Activated T-helper 2 cell treated with anti-CD3 and anti-CD28 coated beads, Interferon-gamma antibody, Interleukin-2, Interleukin-4, amounts not matched to agents 10 μg/mL and 5 μg/mL and 100 μg/mL, durations not matched to agents 14 hours and 24 hours and 36 hours (primary cell): Measurements from ENCODE around the gene EXO5. TPM values are rescaled to one million over a fixed set of nuclear protein-coding genes. Genes with fewer than 3 reads are reported as not detected.
A peak's percentile ranks its signal among the peaks of the same experiment; 100 is the strongest.
"Not testable (repeated sequence)": the region's sequence is repeated elsewhere in the genome, so short reads cannot be mapped to it uniquely, and the experiment has no call there.

Experiments
- DNase-seq: peaks from one replicate; pipeline ENCODE4 v3.0.0; 2021; ENCODE audit warnings: low spot score
- H3K27ac Mint-ChIP-seq: one replicate; pipeline ENCODE4 v1.8.0; 2021; ENCODE audit warnings: mixed read lengths
- H3K27me3 Mint-ChIP-seq: one replicate; pipeline ENCODE4 v1.8.0; 2021; ENCODE audit warnings: low read depth, mixed read lengths
- H3K36me3 Mint-ChIP-seq: one replicate; pipeline ENCODE4 v1.8.0; 2021; ENCODE audit warnings: low read depth, mixed read lengths
- H3K4me1 Mint-ChIP-seq: one replicate; pipeline ENCODE4 v1.8.0; 2021; ENCODE audit warnings: low read depth, mixed read lengths
- H3K4me3 Mint-ChIP-seq: one replicate; pipeline ENCODE4 v1.8.0; 2021; ENCODE audit warnings: low read depth, mild to moderate bottlenecking, moderate library complexity, mixed read lengths
- H3K9me3 Mint-ChIP-seq: one replicate; pipeline ENCODE4 v1.8.0; 2021; ENCODE audit warnings: mixed read lengths
- intact Hi-C: fragments of 100-400 bp; cut with micrococcal nuclease; formaldehyde crosslinking; loops from one replicate; pipeline ENCODE4 v1.15.1; 2023
- total RNA-seq: library from RNA; stranded (reverse); gene quantifications from 2 replicates; pipeline ENCODE4 v1.2.3, GENCODE V29; 2022

EXO5 gene
- total RNA-seq, 1 donor from 2014 or later, result 13.6 TPM

- Mint-ChIP-seq H3K9me3 (peaks cover 73% of the 10 kb centered on the region), H3K27me3 (no peaks in the 10 kb centered on the region), H3K4me3 (no peak overlapping the region), H3K27ac (no peak overlapping the region), H3K4me1 (no peaks in the 10 kb centered on the region), H3K36me3 (peaks cover 32% of the 10 kb centered on the region)
- DNase-seq, result no peak
- intact Hi-C loops, result no loop called here
These were observed 10.9 kb downstream of the EXO5 start for GRCh38 chr1:40519517-40519916.

GRCh38 chr1:40530735-40531380, 22.3 kb downstream of the EXO5 start:
- DNase-seq, result no peak
- peak overlapping the region; percentile 97 for H3K4me3 Mint-ChIP-seq
- intact Hi-C loops, result loop anchor here (1.0 kb wide), 2 partner anchors 22 to 81 kb away; partner anchors contain the start of gene ZFP69B

GRCh38 chr1:40531381-40532061, 23.0 kb downstream of the EXO5 start, which contains the start of gene ZNF684:
Gene ZNF684 (plus strand): TSS chr1:40531637. CDS start chr1:40533167, 1,530 bp downstream.
- Mint-ChIP-seq H3K27ac (peak within 1 kb of the TSS; percentile 91), H3K36me3 (peaks cover 23% of the 10 kb centered on the region), H3K27me3 (no peaks in the 10 kb centered on the region), H3K9me3 (peaks cover 33% of the 10 kb centered on the region), H3K4me3 (peak within 1 kb of the TSS; percentile 97), H3K4me1 (peaks cover 20% of the 10 kb centered on the region)
- intact Hi-C loops, result loop anchor here (1.0 kb wide), 2 partner anchors 22 to 81 kb away; partner anchors contain the start of gene ZFP69B
- DNase-seq, result peak; percentile 82

More at GRCh38 chr1:40530735-40531380, 22.3 kb downstream of the EXO5 start:
- H3K27me3 Mint-ChIP-seq, result no peaks in the 10 kb centered on the region
- peaks cover 38% of the 10 kb centered on the region for H3K9me3 Mint-ChIP-seq
- H3K27ac Mint-ChIP-seq, result peak overlapping the region; percentile 91
- peaks cover 23% of the 10 kb centered on the region for H3K36me3 Mint-ChIP-seq
- H3K4me1 Mint-ChIP-seq, result peaks cover 20% of the 10 kb centered on the region

GRCh38 chr1:40532062-40532389, 23.5 kb downstream of the EXO5 start:
- Mint-ChIP-seq H3K4me3 (peak overlapping the region; percentile 97), H3K9me3 (peaks cover 33% of the 10 kb centered on the region), H3K27me3 (no peaks in the 10 kb centered on the region), H3K36me3 (peaks cover 26% of the 10 kb centered on the region), H3K27ac (peak overlapping the region; percentile 91), H3K4me1 (peaks cover 20% of the 10 kb centered on the region)
- intact Hi-C loops, result no loop called here
- DNase-seq, result no peak

GRCh38 chr1:40532844-40533424, 24.4 kb downstream of the EXO5 start:
- Mint-ChIP-seq H3K36me3 (peaks cover 31% of the 10 kb centered on the region), H3K27ac (no peak overlapping the region), H3K4me3 (peak overlapping the region; percentile 97), H3K27me3 (no peaks in the 10 kb centered on the region), H3K9me3 (peaks cover 26% of the 10 kb centered on the region), H3K4me1 (peaks cover 20% of the 10 kb centered on the region)
- DNase-seq, result no peak
- intact Hi-C loops, result no loop called here

GRCh38 chr1:40534589-40534988, 26.0 kb downstream of the EXO5 start:
- H3K27ac Mint-ChIP-seq, result no peak overlapping the region
- intact Hi-C loops, result no loop called here
- H3K4me1 Mint-ChIP-seq, result peaks cover 20% of the 10 kb centered on the region
- DNase-seq, result no peak
- no peak overlapping the region for H3K4me3 Mint-ChIP-seq
- no peaks in the 10 kb centered on the region for H3K27me3 Mint-ChIP-seq
- peaks cover 34% of the 10 kb centered on the region for H3K36me3 Mint-ChIP-seq
- peaks cover 15% of the 10 kb centered on the region for H3K9me3 Mint-ChIP-seq

GRCh38 chr1:40535732-40536131, 27.2 kb downstream of the EXO5 start:
- Mint-ChIP-seq H3K36me3 (peaks cover 45% of the 10 kb centered on the region), H3K4me3 (no peak overlapping the region), H3K9me3 (peaks cover 6% of the 10 kb centered on the region), H3K27me3 (no peaks in the 10 kb centered on the region), H3K4me1 (peaks cover 20% of the 10 kb centered on the region), H3K27ac (no peak overlapping the region)
- no peak for DNase-seq
- intact Hi-C loops, result no loop called here

- Mint-ChIP-seq H3K9me3 (peaks cover 18% of the 10 kb centered on the region), H3K4me3 (no peak overlapping the region), H3K27ac (no peak overlapping the region), H3K4me1 (no peaks in the 10 kb centered on the region), H3K36me3 (peaks cover 66% of the 10 kb centered on the region), H3K27me3 (no peaks in the 10 kb centered on the region)
- DNase-seq, result no peak
- intact Hi-C loops, result no loop called here
These were observed 30.8 kb downstream of the EXO5 start for GRCh38 chr1:40539338-40539737.

- Mint-ChIP-seq H3K9me3 (peaks cover 57% of the 10 kb centered on the region), H3K27me3 (no peaks in the 10 kb centered on the region), H3K27ac (no peak overlapping the region), H3K4me1 (no peaks in the 10 kb centered on the region), H3K36me3 (peaks cover 56% of the 10 kb centered on the region), H3K4me3 (no peak overlapping the region)
- intact Hi-C loops, result no loop called here
- DNase-seq, result no peak
These were observed 38.4 kb downstream of the EXO5 start for GRCh38 chr1:40546957-40547356.

- peaks cover 12% of the 10 kb centered on the region for H3K9me3 Mint-ChIP-seq
- intact Hi-C loops, result no loop called here
- no peak overlapping the region for H3K4me3 Mint-ChIP-seq
- no peak overlapping the region for H3K27ac Mint-ChIP-seq
- H3K4me1 Mint-ChIP-seq, result no peaks in the 10 kb centered on the region
- peaks cover 4% of the 10 kb centered on the region for H3K36me3 Mint-ChIP-seq
- DNase-seq, result no peak
- H3K27me3 Mint-ChIP-seq, result no peaks in the 10 kb centered on the region
These were observed 44.5 kb downstream of the EXO5 start for GRCh38 chr1:40553017-40553416.

- H3K27me3 Mint-ChIP-seq, DNase-seq, H3K36me3 Mint-ChIP-seq, H3K4me3 Mint-ChIP-seq, H3K27ac Mint-ChIP-seq, H3K9me3 Mint-ChIP-seq, H3K4me1 Mint-ChIP-seq, intact Hi-C loops: not testable (repeated sequence)
These were observed 46.2 kb downstream of the EXO5 start for GRCh38 chr1:40554807-40555206.

- DNase-seq, result no peak
- Mint-ChIP-seq H3K27ac (no peak overlapping the region), H3K27me3 (no peaks in the 10 kb centered on the region), H3K36me3 (no peaks in the 10 kb centered on the region), H3K9me3 (peaks cover 9% of the 10 kb centered on the region), H3K4me1 (no peaks in the 10 kb centered on the region), H3K4me3 (no peak overlapping the region)
- intact Hi-C loops, result no loop called here
These were observed 47.6 kb downstream of the EXO5 start for GRCh38 chr1:40556121-40556520.

- H3K27me3 Mint-ChIP-seq, H3K4me3 Mint-ChIP-seq, H3K4me1 Mint-ChIP-seq, H3K27ac Mint-ChIP-seq, H3K36me3 Mint-ChIP-seq, DNase-seq, intact Hi-C loops: not testable (repeated sequence)
- H3K9me3 Mint-ChIP-seq, result peaks cover 13% of the 10 kb centered on the region
These were observed 49.7 kb downstream of the EXO5 start for GRCh38 chr1:40558241-40558640.
